Erythroblast (primary cell): ENCODE results near the gene GPR149.

ENCODE experiments used
- GATA1 ChIP-seq: IDR thresholded peaks from 2 replicates; pipeline ENCODE4 v1.6.1; 2011; ENCODE audit warnings: low read depth, mild to moderate bottlenecking, control low read depth, low read length, moderate library complexity
- POLR2A ChIP-seq: IDR thresholded peaks from 2 replicates; pipeline ENCODE4 v1.6.1; 2011; ENCODE audit warnings: mild to moderate bottlenecking, low read length

- TF ChIP-seq POLR2A (no peak), GATA1 (no peak)
Observed at GRCh38 chr3:154316974-154317767, 112.8 kb downstream of the GPR149 start.
